Measurements from ENCODE around the gene LHFPL6. TPM values are rescaled to one million over a fixed set of nuclear protein-coding genes. Genes with fewer than 3 reads are reported as not detected.

LHFPL6 gene
- total RNA-seq, 6 experiments from 2014 or later = 57.5 to 75.3 (median 61.4) TPM

DNA sequence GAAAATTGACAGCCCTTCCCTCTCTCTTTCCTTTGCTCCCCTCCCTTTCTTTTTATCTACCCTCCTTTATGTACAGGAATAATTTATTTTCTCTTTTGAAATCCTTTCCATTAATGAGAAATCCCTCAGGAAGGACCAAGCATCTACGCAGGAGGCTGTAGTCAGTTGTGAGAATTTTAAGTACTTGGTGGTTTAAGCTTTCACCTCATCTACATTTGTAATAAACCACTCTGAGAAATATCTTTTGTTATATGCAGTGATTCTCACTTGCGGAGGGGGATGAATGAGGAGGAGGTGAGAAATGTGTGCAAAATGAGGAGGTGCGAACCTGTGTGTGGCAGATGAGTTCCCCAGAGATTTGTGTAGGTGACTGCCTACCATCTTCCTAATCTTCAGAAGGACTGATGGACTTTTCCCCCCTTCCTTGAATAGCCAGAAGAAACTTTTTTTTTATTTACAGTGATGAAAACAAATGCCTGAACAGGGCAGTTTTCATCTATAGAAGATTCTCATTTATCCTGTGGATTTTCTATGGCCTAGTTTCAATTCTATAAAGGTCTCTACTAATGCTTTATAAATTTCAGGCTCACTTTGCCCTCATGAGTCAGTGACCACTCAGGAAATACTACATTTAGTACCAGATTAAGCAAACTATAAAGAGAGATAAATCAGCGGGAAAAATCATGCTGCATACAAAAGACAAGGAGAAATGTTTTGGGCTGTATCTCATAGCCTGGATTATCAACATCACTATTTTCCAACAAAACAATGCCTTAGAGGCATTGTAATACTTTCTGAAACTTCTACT, 118.3 kb downstream of the LHFPL6 start:
- DNase-seq = peak; percentile 75
- Mint-ChIP-seq H3K9me3 (no peaks in the 10 kb centered on the region), H3K27me3 (ENCODE audit: insufficient read depth) (no peaks in the 10 kb centered on the region), H3K4me3 (peak overlapping the region; percentile 49), H3K36me3 (ENCODE audit: low read depth) (no peaks in the 10 kb centered on the region; the same call in 1 of the 2 replicates), H3K27ac (peak overlapping the region; percentile 84), H3K4me1 (ENCODE audit: low read depth) (peaks cover 81% of the 10 kb centered on the region)
- TF ChIP-seq, protein P1, sequence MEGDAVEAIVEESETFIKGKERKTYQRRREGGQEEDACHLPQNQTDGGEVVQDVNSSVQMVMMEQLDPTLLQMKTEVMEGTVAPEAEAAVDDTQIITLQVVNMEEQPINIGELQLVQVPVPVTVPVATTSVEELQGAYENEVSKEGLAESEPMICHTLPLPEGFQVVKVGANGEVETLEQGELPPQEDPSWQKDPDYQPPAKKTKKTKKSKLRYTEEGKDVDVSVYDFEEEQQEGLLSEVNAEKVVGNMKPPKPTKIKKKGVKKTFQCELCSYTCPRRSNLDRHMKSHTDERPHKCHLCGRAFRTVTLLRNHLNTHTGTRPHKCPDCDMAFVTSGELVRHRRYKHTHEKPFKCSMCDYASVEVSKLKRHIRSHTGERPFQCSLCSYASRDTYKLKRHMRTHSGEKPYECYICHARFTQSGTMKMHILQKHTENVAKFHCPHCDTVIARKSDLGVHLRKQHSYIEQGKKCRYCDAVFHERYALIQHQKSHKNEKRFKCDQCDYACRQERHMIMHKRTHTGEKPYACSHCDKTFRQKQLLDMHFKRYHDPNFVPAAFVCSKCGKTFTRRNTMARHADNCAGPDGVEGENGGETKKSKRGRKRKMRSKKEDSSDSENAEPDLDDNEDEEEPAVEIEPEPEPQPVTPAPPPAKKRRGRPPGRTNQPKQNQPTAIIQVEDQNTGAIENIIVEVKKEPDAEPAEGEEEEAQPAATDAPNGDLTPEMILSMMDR (IDR thresholded peaks at IDR 0.05) = no peak

DNA sequence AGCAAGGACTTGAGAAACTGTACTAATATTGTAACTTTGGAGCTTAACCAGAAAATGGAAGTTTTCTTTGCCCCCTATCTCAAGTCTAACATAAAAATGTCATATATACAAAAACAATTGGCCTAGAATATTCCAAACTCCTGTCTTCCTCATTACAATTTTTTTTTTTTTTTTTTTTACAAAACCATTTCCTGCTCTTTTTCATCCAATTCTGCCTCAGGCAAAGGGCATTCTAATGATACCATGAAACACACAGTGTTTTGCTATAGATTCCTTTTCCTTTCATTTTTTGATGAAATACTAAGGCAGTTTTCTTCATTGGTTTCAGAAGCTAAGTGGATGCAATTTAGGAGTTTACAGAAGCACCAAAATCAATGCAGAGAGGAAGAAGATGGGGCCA, 119.7 kb downstream of the LHFPL6 start:
- H3K27ac Mint-ChIP-seq = peak overlapping the region; percentile 84

DNA sequence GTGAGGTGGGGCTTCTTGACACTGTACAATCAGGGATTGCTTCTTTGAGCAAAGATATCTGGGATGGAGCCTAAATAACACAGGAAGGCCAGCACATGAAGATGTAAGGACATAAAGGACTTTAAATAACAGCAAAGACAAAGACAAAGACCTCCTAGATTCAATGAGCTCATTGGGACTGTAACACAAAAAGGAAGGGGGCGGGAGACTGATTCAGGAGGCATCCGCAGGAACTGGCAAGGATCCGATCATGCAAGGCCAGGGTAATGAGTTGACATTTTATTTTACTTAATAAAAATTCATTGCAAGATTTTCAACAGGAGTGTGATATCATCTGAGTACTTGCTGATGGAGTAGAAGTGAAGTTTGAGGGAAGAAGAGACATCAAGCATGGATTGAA, 121.5 kb downstream of the LHFPL6 start:
- TF ChIP-seq, protein P1 (IDR thresholded peaks at IDR 0.05) = no peak
- DNase-seq = no peak
- Mint-ChIP-seq H3K27me3 (ENCODE audit: insufficient read depth) (no peaks in the 10 kb centered on the region), H3K9me3 (no peaks in the 10 kb centered on the region), H3K36me3 (ENCODE audit: low read depth) (no peaks in the 10 kb centered on the region; the same call in 1 of the 2 replicates), H3K27ac (no peak overlapping the region; the same call in 1 of the 2 replicates), H3K4me3 (no peak overlapping the region), H3K4me1 (ENCODE audit: low read depth) (peaks cover 62% of the 10 kb centered on the region)

More for the DNA sequence above, 119.7 kb downstream of the LHFPL6 start:
- peak; percentile 18 for DNase-seq
- TF ChIP-seq, protein P1 (IDR thresholded peaks at IDR 0.05) = no peak
- Mint-ChIP-seq H3K4me1 (ENCODE audit: low read depth) (peaks cover 80% of the 10 kb centered on the region), H3K9me3 (no peaks in the 10 kb centered on the region), H3K36me3 (ENCODE audit: low read depth) (no peaks in the 10 kb centered on the region; the same call in 1 of the 2 replicates), H3K27me3 (ENCODE audit: insufficient read depth) (no peaks in the 10 kb centered on the region), H3K4me3 (peak overlapping the region; percentile 46)

DNA sequence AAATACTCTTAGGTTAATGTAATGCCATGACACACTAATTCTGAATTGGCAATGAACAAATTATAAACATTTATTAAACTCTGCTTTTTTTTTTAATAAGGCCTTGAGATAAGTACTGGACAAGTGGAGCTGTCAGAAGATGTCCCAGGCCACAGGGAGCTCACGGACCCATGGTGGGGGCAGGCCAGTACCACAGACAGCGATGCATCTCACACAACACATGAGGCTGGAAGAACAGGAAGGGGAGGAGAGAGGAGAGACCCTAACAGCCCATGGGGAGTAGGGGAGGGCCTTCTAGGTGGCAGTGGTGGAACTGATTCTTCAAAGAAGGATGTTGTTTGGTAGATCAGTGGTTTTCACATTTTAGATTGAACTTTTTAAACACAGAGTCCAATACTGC, 128.4 kb downstream of the LHFPL6 start:
- Mint-ChIP-seq H3K4me3 (no peak overlapping the region), H3K27ac (no peak overlapping the region), H3K36me3 (ENCODE audit: low read depth) (peaks cover 5% of the 10 kb centered on the region; the same call in 1 of the 2 replicates), H3K27me3 (ENCODE audit: insufficient read depth) (no peaks in the 10 kb centered on the region; the same call in 1 of the 2 replicates), H3K9me3 (no peaks in the 10 kb centered on the region), H3K4me1 (ENCODE audit: low read depth) (peaks cover 6% of the 10 kb centered on the region)
- no peak for DNase-seq
- TF ChIP-seq, protein P1 (IDR thresholded peaks at IDR 0.05) = no peak

DNA sequence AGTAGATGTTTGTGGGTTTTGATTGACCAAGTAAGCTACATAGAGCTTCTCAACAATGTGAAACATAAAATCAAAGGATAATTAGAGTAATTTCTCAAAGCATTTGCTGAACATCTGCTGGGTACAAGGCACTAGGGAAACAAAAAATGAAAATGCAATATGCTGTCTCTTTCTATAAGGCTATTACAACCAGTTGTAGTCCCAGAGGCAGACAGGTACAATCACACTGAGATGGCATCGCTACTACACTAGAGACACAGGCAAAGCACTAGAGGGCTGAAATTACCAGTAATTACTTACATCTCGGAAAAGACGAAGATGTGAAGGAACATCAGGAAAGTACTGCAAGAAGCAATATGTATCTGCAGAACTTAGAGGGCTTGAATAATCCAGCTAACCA, 133.3 kb downstream of the LHFPL6 start:
- peaks cover 19% of the 10 kb centered on the region for H3K4me1 Mint-ChIP-seq (ENCODE audit: low read depth)
- TF ChIP-seq, protein P1 (IDR thresholded peaks at IDR 0.05) = no peak
- no peak overlapping the region for H3K27ac Mint-ChIP-seq
- H3K27me3 Mint-ChIP-seq (ENCODE audit: insufficient read depth) = peaks cover 1% of the 10 kb centered on the region; the same call in 1 of the 2 replicates
- H3K4me3 Mint-ChIP-seq = no peak overlapping the region
- DNase-seq = no peak
- no peaks in the 10 kb centered on the region for H3K9me3 Mint-ChIP-seq
- H3K36me3 Mint-ChIP-seq (ENCODE audit: low read depth) = peaks cover 9% of the 10 kb centered on the region; the same call in 1 of the 2 replicates

Data from HFFc6 (cell line).